ENCODE results near the gene SPDYE6.

DNA sequence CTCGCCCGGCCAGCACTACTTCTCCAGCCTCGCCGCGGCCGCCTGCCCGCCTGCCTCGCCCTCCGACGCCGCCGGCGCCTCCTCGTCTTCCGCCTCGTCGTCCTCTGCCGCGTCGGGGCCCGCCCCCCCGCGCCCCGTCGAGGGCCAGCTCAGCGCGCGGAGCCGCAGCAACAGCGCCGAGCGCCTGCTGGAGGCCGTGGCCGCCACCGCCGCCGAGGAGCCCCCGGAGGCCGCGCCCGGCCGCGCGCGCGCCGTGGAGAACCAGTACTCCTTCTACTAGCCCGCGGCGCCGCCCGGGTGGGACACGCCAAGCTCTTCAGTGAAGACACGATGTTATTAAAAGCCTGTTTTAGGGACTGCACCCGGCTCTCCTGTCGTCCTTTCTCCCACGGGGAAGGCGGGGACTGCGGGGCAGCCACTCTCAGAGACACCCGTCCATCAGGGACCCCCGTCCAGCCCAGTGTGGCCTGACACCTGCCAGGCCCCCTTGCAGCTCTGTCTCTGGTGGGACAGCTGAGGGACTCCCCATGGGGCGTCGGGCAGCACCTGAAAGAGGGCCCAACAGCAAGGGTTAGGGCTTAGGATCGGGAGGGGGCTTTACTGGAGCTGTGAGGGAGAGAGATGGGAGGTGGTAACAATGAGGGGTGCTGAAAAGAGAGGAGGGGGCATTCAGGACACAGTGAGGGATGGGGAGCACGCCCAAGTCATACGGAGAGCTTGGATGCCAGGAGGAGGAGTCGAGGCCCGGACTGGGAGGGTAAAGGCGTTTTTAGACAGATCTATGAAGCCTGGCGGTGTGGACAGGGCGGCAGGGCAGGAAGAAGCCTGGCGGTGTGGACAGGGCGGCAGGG lies 34.7 kb downstream of the SPDYE6 start:
- TF ChIP-seq, protein P1, sequence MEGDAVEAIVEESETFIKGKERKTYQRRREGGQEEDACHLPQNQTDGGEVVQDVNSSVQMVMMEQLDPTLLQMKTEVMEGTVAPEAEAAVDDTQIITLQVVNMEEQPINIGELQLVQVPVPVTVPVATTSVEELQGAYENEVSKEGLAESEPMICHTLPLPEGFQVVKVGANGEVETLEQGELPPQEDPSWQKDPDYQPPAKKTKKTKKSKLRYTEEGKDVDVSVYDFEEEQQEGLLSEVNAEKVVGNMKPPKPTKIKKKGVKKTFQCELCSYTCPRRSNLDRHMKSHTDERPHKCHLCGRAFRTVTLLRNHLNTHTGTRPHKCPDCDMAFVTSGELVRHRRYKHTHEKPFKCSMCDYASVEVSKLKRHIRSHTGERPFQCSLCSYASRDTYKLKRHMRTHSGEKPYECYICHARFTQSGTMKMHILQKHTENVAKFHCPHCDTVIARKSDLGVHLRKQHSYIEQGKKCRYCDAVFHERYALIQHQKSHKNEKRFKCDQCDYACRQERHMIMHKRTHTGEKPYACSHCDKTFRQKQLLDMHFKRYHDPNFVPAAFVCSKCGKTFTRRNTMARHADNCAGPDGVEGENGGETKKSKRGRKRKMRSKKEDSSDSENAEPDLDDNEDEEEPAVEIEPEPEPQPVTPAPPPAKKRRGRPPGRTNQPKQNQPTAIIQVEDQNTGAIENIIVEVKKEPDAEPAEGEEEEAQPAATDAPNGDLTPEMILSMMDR (IDR thresholded peaks at IDR 0.05; ENCODE audit: low read length) = no peak
- TF ChIP-seq EZH2 (optimal IDR thresholded peaks at IDR 0.05; ENCODE audit: low read depth, low read length) = no peak

All from MM.1S (cell line).